Smooth muscle cell (in vitro differentiated cells): ENCODE measurements around the gene NAP1L4. TPM values are rescaled to one million over a fixed set of nuclear protein-coding genes. Genes with fewer than 3 reads are reported as not detected.

Source experiments
- DNase-seq: peaks from one replicate; lab custom pipeline; 2025; ENCODE audit not compliant: unreplicated experiment; lab: John Stamatoyannopoulos, UW
- H2AFZ ChIP-seq: fragments of 200-600 bp; sonication (generic); 2 replicates; pipeline ENCODE4 v1.6.0; 2016; ENCODE audit warnings: antibody characterized with exemption, low read depth, mild to moderate bottlenecking
- H3F3A ChIP-seq: fragments of 200-600 bp; sonication (generic); 2 replicates; pipeline ENCODE4 v1.6.0; 2017; ENCODE audit warnings: antibody characterized with exemption, low read depth
- H3K27ac ChIP-seq: fragments of 200-600 bp; sonication (generic); 2 replicates; pipeline ENCODE4 v1.5.1; 2016; ENCODE audit warnings: low read depth, mild to moderate bottlenecking
- H3K27me3 ChIP-seq: fragments of 200-600 bp; sonication (generic); 2 replicates; pipeline ENCODE4 v1.6.1; 2016; ENCODE audit warnings: low read depth, mild to moderate bottlenecking
- H3K36me3 ChIP-seq: fragments of 200-600 bp; sonication (generic); 2 replicates; pipeline ENCODE4 v1.5.1; 2016; ENCODE audit warnings: low read depth
- H3K4me1 ChIP-seq: fragments of 200-600 bp; sonication (generic); 2 replicates; pipeline ENCODE4 v1.5.1; 2016; ENCODE audit warnings: low read depth
- H3K4me2 ChIP-seq: fragments of 200-600 bp; sonication (generic); 2 replicates; pipeline ENCODE4 v1.6.0; 2016; ENCODE audit warnings: mild to moderate bottlenecking
- H3K4me3 ChIP-seq: fragments of 200-600 bp; sonication (generic); 2 replicates; pipeline ENCODE4 v1.5.1; 2016; ENCODE audit warnings: mild to moderate bottlenecking
- H3K79me2 ChIP-seq: fragments of 200-600 bp; sonication (generic); 2 replicates; pipeline ENCODE4 v1.6.0; 2016; ENCODE audit warnings: low read depth, mild to moderate bottlenecking
- H3K9ac ChIP-seq: fragments of 200-600 bp; sonication (generic); 2 replicates; pipeline ENCODE4 v1.6.0; 2016; ENCODE audit warnings: low read depth
- H3K9me3 ChIP-seq: fragments of 200-600 bp; sonication (generic); replicated peaks from 2 replicates; pipeline ENCODE4 v1.5.1; 2016; ENCODE audit warnings: low read depth
- H4K20me1 ChIP-seq: fragments of 200-600 bp; sonication (generic); 2 replicates; pipeline ENCODE4 v1.6.0; 2016; ENCODE audit warnings: low read depth
- CTCF ChIP-seq: fragments of 200-600 bp; sonication (generic); IDR thresholded peaks from 2 replicates; pipeline ENCODE4 v1.5.1; 2017; ENCODE audit warnings: borderline replicate concordance, mild to moderate bottlenecking, antibody characterized with exemption; ENCODE audit not compliant: insufficient read depth, poor library complexity, severe bottlenecking
- WGBS: methylation state at CpG from one replicate; pipeline ENCODE4 v1.1.7; 2016; ENCODE audit warnings: low lambda C conversion rate; 5-methylcytosine and 5-hydroxymethylcytosine counted together
- polyA plus RNA-seq: library from polyadenylated mRNA; unstranded; fragments of >200 nt; fragmentation: Nextera tagmentation; extraction: Ambion mirVana; gene quantifications from 2 replicates; pipeline ENCODE4 v1.2.1, GENCODE V29; 2016
- total RNA-seq: library from RNA; depleted of rRNA; stranded (reverse); fragments of >200 nt; gene quantifications from 2 replicates; pipeline ENCODE4 v1.2.3, GENCODE V29; 2014

NAP1L4 gene
- total and polyA plus RNA-seq, 2 experiments from 2014 or later, result 63.1 to 95.0 TPM

- Histone ChIP-seq H2AFZ (no peak overlapping the region), H3K9ac (no peak overlapping the region), H3K36me3 (no peaks in the 10 kb centered on the region), H3K79me2 (no peaks in the 10 kb centered on the region), H3K4me1 (peaks cover 4% of the 10 kb centered on the region), H4K20me1 (no peaks in the 10 kb centered on the region), H3K27ac (no peak overlapping the region), H3K27me3 (no peaks in the 10 kb centered on the region), H3F3A (no peaks in the 10 kb centered on the region), H3K4me2 (no peak overlapping the region), H3K4me3 (peak overlapping the region; percentile 8), H3K9me3 (no peaks in the 10 kb centered on the region)
- 90% methylated on average over 7 of the region's 7 CpGs for WGBS
- no peak for TF ChIP-seq CTCF
- no peak for DNase-seq
Measured at GRCh38 chr11:2903672-2904011, 88.5 kb downstream of the NAP1L4 start.

- H2AFZ ChIP-seq, result peak overlapping the region; percentile 89
- no peaks in the 10 kb centered on the region for H3F3A ChIP-seq
- H3K4me1 ChIP-seq, result peaks cover 4% of the 10 kb centered on the region
- peak overlapping the region; percentile 99 for H3K4me2 ChIP-seq
- peak overlapping the region; percentile 88 for H3K4me3 ChIP-seq
- no peaks in the 10 kb centered on the region for H3K9me3 ChIP-seq
- TF ChIP-seq CTCF, result no peak
- H3K9ac ChIP-seq, result no peak overlapping the region
- WGBS, result 80% methylated on average over 21 of the region's 23 CpGs
- no peak for DNase-seq
- no peaks in the 10 kb centered on the region for H3K27me3 ChIP-seq
- H3K79me2 ChIP-seq, result no peaks in the 10 kb centered on the region
- no peak overlapping the region for H3K27ac ChIP-seq
- H4K20me1 ChIP-seq, result no peaks in the 10 kb centered on the region
- no peaks in the 10 kb centered on the region for H3K36me3 ChIP-seq
Measured at GRCh38 chr11:2902784-2903671, 89.1 kb downstream of the NAP1L4 start.

GRCh38 chr11:2901854-2902783 is 90.0 kb downstream of the NAP1L4 start:
- Histone ChIP-seq H3K4me2 (peak overlapping the region; percentile 99), H3K79me2 (no peaks in the 10 kb centered on the region), H4K20me1 (no peaks in the 10 kb centered on the region), H3K4me3 (peak overlapping the region; percentile 88), H3K9me3 (no peaks in the 10 kb centered on the region), H3F3A (no peaks in the 10 kb centered on the region), H3K27me3 (no peaks in the 10 kb centered on the region), H3K27ac (no peak overlapping the region), H2AFZ (peak overlapping the region; percentile 89), H3K9ac (no peak overlapping the region), H3K36me3 (no peaks in the 10 kb centered on the region), H3K4me1 (peaks cover 4% of the 10 kb centered on the region)
- no peak for TF ChIP-seq CTCF
- WGBS, result 5% methylated on average over 27 of the region's 58 CpGs
- DNase-seq, result peak; percentile 73
